MCF 10A (cell line): Measurements from ENCODE around the gene RASGRP4. TPM values are rescaled to one million over a fixed set of nuclear protein-coding genes. Genes with fewer than 3 reads are reported as not detected.

Experiments used
- BruUV-seq: library from RNA; stranded (reverse); fragments of 400-500 nt; replicated peaks from 2 replicates; lab custom pipeline; 2021; lab: Mats Ljungman, UMichigan
- CTCF ChIA-PET: fragments of 300-600 bp; sonication (Branson Sonifier 250); formaldehyde crosslinking; extraction: SDS; loops from one replicate; lab custom pipeline; 2021; ENCODE audit warnings: antibody characterized with exemption, inconsistent platforms; lab: Yijun Ruan, JAX
- POLR2A ChIA-PET: fragments of 300-600, 350-650 bp; sonication (Branson Sonifier 250); formaldehyde crosslinking; extraction: SDS; loops from one replicate; lab custom pipeline; 2020; ENCODE audit warnings: antibody characterized with exemption, inconsistent platforms; lab: Yijun Ruan, JAX
- DNase-seq: peaks from one replicate; pipeline ENCODE4 v3.0.0-alpha.2; 2018; ENCODE audit not compliant: unreplicated experiment
- H3K27ac Mint-ChIP-seq: one replicate; pipeline ENCODE4 v1.8.0; 2022; ENCODE audit warnings: mild to moderate bottlenecking, low read depth, mixed read lengths; ENCODE audit not compliant: unreplicated experiment
- H3K27me3 Mint-ChIP-seq: one replicate; pipeline ENCODE4 v1.8.0; 2022; ENCODE audit warnings: mixed read lengths; ENCODE audit not compliant: insufficient read depth, unreplicated experiment
- H3K36me3 Mint-ChIP-seq: one replicate; pipeline ENCODE4 v1.8.0; 2022; ENCODE audit warnings: mild to moderate bottlenecking, moderate library complexity, mixed read lengths; ENCODE audit not compliant: insufficient read depth, unreplicated experiment
- H3K4me1 Mint-ChIP-seq: one replicate; pipeline ENCODE4 v1.8.0; 2022; ENCODE audit warnings: mixed read lengths; ENCODE audit not compliant: insufficient read depth, unreplicated experiment
- H3K4me3 Mint-ChIP-seq: one replicate; pipeline ENCODE4 v1.8.0; 2022; ENCODE audit warnings: mild to moderate bottlenecking, moderate library complexity, mixed read lengths; ENCODE audit not compliant: unreplicated experiment
- H3K9me3 Mint-ChIP-seq: one replicate; pipeline ENCODE4 v1.8.0; 2022; ENCODE audit warnings: mixed read lengths; ENCODE audit not compliant: unreplicated experiment
- intact Hi-C: fragments of 100-400 bp; cut with micrococcal nuclease; formaldehyde crosslinking; loops from 2 replicates; pipeline ENCODE4 v1.14.1; 2022
- total RNA-seq: library from RNA; stranded (reverse); gene quantifications from 2 replicates; pipeline ENCODE4 v1.2.3, GENCODE V29; 2022
- TF ChIP-seq, protein P1 (sequence below): fragments of 200-600 bp; IDR thresholded peaks from one replicate; pipeline ENCODE4 v1.8.0; 2022; ENCODE audit warnings: antibody characterized with exemption, mild to moderate bottlenecking; ENCODE audit not compliant: unreplicated experiment

Gene RASGRP4
- total RNA-seq, 1 experiment from 2014 or later = not detected

DNA sequence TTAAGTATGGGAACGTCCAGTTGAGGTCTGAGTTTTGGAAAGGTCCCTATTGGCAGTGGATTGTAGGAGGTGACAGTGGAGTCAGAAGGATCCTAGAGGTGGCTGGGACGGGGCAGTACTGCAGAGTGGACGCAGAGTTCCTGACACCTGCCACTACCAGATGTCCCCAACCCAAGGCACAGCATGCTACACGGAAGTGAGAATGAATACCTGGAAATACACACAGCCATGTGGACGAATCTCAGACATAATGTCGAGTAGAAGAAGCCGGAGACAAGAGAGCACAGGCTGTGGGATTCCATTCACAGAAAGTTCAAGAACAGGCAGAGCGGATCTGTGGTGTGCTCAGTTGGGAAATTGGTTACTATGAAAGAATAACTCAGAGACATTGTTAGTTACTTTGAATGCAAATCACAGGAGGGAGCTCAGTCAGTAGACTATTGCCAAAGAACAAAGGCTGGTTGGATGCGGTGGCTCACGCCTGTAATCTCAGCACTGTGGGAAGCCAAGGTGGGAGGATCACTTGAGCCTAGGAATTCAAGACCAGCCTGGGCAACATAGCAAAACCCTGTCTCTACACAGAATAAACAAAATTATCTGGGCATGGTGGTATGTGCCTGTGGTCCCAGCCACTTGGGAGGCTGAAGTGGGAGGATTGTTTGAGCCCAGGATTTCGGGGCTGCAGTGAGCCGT, 44.9 kb upstream of the RASGRP4 start:
- no peak overlapping the region for H3K27ac Mint-ChIP-seq
- no peaks in the 10 kb centered on the region for H3K9me3 Mint-ChIP-seq
- H3K4me3 Mint-ChIP-seq = no peak overlapping the region
- BruUV-seq = no TSS peak
- no peaks in the 10 kb centered on the region for H3K4me1 Mint-ChIP-seq
- ChIA-PET CTCF (interaction anchor here (0.6 kb wide), 2 partner anchors 37 to 242 kb away, joined by 3 read pairs; no protein-coding TSS in a partner anchor), POLR2A (interaction anchor here (1.2 kb wide), 1 partner anchor 17 kb away, joined by 3 read pairs; no protein-coding TSS in a partner anchor)
- H3K27me3 Mint-ChIP-seq = peaks cover 28% of the 10 kb centered on the region
- intact Hi-C loops = no loop called here
- DNase-seq = no peak
- TF ChIP-seq, protein P1, sequence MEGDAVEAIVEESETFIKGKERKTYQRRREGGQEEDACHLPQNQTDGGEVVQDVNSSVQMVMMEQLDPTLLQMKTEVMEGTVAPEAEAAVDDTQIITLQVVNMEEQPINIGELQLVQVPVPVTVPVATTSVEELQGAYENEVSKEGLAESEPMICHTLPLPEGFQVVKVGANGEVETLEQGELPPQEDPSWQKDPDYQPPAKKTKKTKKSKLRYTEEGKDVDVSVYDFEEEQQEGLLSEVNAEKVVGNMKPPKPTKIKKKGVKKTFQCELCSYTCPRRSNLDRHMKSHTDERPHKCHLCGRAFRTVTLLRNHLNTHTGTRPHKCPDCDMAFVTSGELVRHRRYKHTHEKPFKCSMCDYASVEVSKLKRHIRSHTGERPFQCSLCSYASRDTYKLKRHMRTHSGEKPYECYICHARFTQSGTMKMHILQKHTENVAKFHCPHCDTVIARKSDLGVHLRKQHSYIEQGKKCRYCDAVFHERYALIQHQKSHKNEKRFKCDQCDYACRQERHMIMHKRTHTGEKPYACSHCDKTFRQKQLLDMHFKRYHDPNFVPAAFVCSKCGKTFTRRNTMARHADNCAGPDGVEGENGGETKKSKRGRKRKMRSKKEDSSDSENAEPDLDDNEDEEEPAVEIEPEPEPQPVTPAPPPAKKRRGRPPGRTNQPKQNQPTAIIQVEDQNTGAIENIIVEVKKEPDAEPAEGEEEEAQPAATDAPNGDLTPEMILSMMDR = no peak
- H3K36me3 Mint-ChIP-seq = no peaks in the 10 kb centered on the region

DNA sequence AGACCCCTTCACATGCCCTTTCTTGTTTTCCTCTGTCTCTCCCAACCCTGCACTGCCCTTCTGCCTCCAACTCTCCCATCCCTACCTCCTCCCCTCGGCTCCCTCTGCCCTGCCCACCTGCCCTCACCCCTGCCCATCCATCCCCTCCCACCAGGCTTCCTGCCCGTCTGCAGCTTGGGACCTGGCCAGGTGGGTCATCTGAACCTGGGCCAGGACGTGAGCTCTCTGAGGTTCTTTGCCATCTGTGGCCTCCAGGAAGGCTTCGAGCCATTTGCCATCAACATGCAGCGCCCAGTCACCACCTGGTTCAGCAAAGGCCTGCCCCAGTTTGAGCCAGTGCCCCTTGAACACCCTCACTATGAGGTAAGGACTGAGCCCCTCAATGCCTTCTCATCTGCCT, 43.1 kb upstream of the RASGRP4 start:
- CTCF ChIA-PET = no interaction called here
- POLR2A ChIA-PET = no interaction called here
- intact Hi-C loops = no loop called here
- BruUV-seq = no TSS peak
- Mint-ChIP-seq H3K4me1 (no peaks in the 10 kb centered on the region), H3K9me3 (no peaks in the 10 kb centered on the region), H3K36me3 (no peaks in the 10 kb centered on the region), H3K27ac (no peak overlapping the region), H3K4me3 (no peak overlapping the region), H3K27me3 (peaks cover 35% of the 10 kb centered on the region)
- no peak for DNase-seq
- TF ChIP-seq, protein P1 = no peak

DNA sequence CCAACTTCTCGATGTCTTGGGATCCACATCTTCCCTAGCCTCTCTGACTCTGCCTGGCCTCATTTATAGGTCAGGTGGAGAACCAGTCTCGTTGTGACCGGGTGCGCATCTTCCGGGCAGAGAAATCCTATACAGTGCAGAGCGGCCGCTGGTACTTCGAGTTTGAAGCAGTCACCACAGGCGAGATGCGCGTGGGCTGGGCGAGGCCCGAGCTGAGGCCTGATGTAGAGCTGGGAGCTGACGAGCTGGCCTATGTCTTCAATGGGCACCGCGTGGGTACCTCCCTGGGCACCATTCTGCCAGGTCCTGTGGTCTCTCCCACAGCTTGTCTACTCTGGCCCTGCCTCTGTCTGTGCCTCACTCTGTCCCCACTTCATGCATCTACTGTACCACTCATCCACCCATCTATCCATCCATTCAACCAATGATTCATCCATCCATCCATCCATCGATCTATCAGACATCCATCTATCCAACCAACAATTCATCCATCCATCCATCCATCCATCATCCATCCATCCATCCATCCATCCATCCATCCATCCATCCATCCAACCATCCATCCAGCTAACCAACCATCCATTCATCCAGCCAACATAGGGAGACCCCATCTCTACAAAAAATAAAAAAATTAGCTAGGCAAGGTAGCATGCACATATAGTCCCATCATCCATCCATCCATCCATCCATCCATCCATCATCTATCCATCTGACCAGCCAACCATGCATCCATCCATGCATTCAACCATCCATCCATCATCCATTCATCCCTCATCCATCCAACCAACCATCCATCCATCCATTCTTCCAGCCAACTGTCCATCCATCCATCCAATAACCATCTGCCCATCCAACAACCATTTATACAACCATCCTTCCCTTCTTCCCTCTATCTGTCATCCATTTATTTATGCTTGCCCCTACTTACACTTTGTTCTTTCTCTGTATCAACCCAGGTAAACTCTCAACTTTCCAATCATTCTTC, 41.8 kb upstream of the RASGRP4 start:
- no peak for DNase-seq
- intact Hi-C loops = no loop called here
- Mint-ChIP-seq H3K4me3 (no peak overlapping the region), H3K27ac (no peak overlapping the region), H3K27me3 (peaks cover 39% of the 10 kb centered on the region), H3K4me1 (no peaks in the 10 kb centered on the region), H3K36me3 (no peaks in the 10 kb centered on the region), H3K9me3 (no peaks in the 10 kb centered on the region)
- CTCF ChIA-PET = no interaction called here
- POLR2A ChIA-PET = interaction anchor here (0.6 kb wide), 1 partner anchor 550 kb away, joined by 3 read pairs; no protein-coding TSS in a partner anchor
- no TSS peak for BruUV-seq
- TF ChIP-seq, protein P1 = no peak

DNA sequence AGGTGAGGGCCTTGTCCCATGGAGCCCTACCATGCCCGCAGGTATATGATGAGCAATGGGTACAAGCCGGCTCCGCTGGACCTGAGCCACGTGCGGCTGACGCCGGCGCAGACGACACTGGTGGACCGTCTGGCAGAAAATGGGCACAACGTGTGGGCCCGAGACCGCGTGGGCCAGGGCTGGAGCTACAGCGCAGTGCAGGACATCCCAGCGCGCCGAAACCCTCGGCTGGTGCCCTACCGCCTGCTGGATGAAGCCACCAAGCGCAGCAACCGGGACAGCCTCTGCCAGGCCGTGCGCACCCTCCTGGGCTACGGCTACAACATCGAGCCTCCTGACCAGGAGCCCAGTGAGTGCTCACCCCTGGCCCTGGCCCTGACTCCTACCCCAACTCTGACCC, 40.0 kb upstream of the RASGRP4 start:
- TF ChIP-seq, protein P1 = no peak
- DNase-seq = no peak
- Mint-ChIP-seq H3K27me3 (peaks cover 21% of the 10 kb centered on the region), H3K36me3 (no peaks in the 10 kb centered on the region), H3K4me1 (no peaks in the 10 kb centered on the region), H3K27ac (no peak overlapping the region), H3K9me3 (no peaks in the 10 kb centered on the region), H3K4me3 (no peak overlapping the region)
- intact Hi-C loops = no loop called here
- no TSS peak for BruUV-seq
- POLR2A ChIA-PET = no interaction called here
- CTCF ChIA-PET = interaction anchor here (0.7 kb wide), 1 partner anchor 644 kb away, joined by 3 read pairs; no protein-coding TSS in a partner anchor
